IMR-90 (cell line): Measurements from ENCODE around the gene ZNF544. TPM values are rescaled to one million over a fixed set of nuclear protein-coding genes. Genes with fewer than 3 reads are reported as not detected.

ENCODE experiments used
- ATAC-seq: fragments of 200-7000 bp; cut with Tn5 transposase; 2 replicates; pipeline ENCODE4 v1.9.1; 2020; ENCODE audit warnings: low read depth, mild to moderate bottlenecking, moderate library complexity
- BruUV-seq: library from RNA; stranded (reverse); fragments of 400-500 nt; replicated peaks from 2 replicates; lab custom pipeline; 2021; lab: Mats Ljungman, UMichigan
- CTCF ChIA-PET: fragments of 300-600 bp; formaldehyde crosslinking; extraction: SDS; loops from one replicate; lab custom pipeline; 2021; ENCODE audit warnings: antibody characterized with exemption; lab: Yijun Ruan, JAX
- POLR2A ChIA-PET: fragments of 300-600 bp; sonication (Branson Sonifier 250); formaldehyde crosslinking; loops from one replicate; lab custom pipeline; 2022; ENCODE audit warnings: antibody characterized with exemption; ENCODE audit not compliant: unreplicated experiment; lab: Charles Lee
- DNase-seq: peaks from one replicate; pipeline ENCODE4 v3.0.0; 2013
- H2AFZ ChIP-seq: replicated peaks from 2 replicates; pipeline ENCODE3; 2013; ENCODE audit warnings: low read length, mild to moderate bottlenecking; ENCODE audit not compliant: poor library complexity
- H2AK5ac ChIP-seq: 2 replicates; pipeline ENCODE4 v1.6.1; 2013; ENCODE audit warnings: low read depth, low read length, inconsistent platforms
- H2AK9ac ChIP-seq: replicated peaks from 2 replicates; pipeline ENCODE3; 2013; ENCODE audit warnings: mild to moderate bottlenecking, low read depth, low read length, moderate library complexity; ENCODE audit not compliant: poor library complexity
- H2BK120ac ChIP-seq: 2 replicates; pipeline ENCODE4 v1.6.1; 2013; ENCODE audit warnings: low read depth, low read length, inconsistent platforms
- H2BK15ac ChIP-seq: 3 replicates; pipeline ENCODE4 v1.6.1; 2013; ENCODE audit warnings: low read depth, low read length, inconsistent platforms
- H2BK20ac ChIP-seq: 2 replicates; pipeline ENCODE4 v1.6.1; 2013; ENCODE audit warnings: low read depth, mild to moderate bottlenecking, inconsistent platforms, low read length, moderate library complexity
- H2BK5ac ChIP-seq: 2 replicates; pipeline ENCODE4 v1.6.1; 2013; ENCODE audit warnings: mild to moderate bottlenecking, low read depth, low read length, inconsistent platforms; ENCODE audit not compliant: poor library complexity, severe bottlenecking
- H3K14ac ChIP-seq: replicated peaks from 2 replicates; pipeline ENCODE4 v1.6.1; 2013; ENCODE audit warnings: low read depth, low read length, inconsistent platforms
- H3K18ac ChIP-seq: 2 replicates; pipeline ENCODE4 v1.6.1; 2013; ENCODE audit warnings: low read depth, low read length, control low read depth
- H3K23ac ChIP-seq: 2 replicates; pipeline ENCODE4 v1.6.1; 2013; ENCODE audit warnings: low read depth, low read length, inconsistent platforms
- H3K27ac ChIP-seq: 2 replicates; pipeline ENCODE4 v1.5.1; 2013; ENCODE audit warnings: mild to moderate bottlenecking, control low read depth, low read length; ENCODE audit not compliant: insufficient read depth
- H3K27me3 ChIP-seq: 2 replicates; pipeline ENCODE4 v1.6.1; 2013; ENCODE audit warnings: low read length; ENCODE audit not compliant: control insufficient read depth, insufficient read depth
- H3K36me3 ChIP-seq: 2 replicates; pipeline ENCODE4 v1.6.1; 2013; ENCODE audit warnings: low read length, mixed read lengths; ENCODE audit not compliant: control insufficient read depth, insufficient read depth
- H3K4ac ChIP-seq: 2 replicates; pipeline ENCODE4 v1.6.1; 2013; ENCODE audit warnings: low read depth, low read length, inconsistent platforms
- H3K4me1 ChIP-seq: 2 replicates; pipeline ENCODE4 v1.6.1; 2013; ENCODE audit warnings: low read length, mixed read lengths; ENCODE audit not compliant: control insufficient read depth, insufficient read depth
- H3K4me2 ChIP-seq: 2 replicates; pipeline ENCODE4 v1.6.1; 2013; ENCODE audit warnings: low read depth, mild to moderate bottlenecking, control low read depth, low read length, moderate library complexity
- H3K4me3 ChIP-seq: 2 replicates; pipeline ENCODE4 v1.5.1; 2013; ENCODE audit warnings: low read depth, mild to moderate bottlenecking, control low read depth, low read length, moderate library complexity; ENCODE audit not compliant: insufficient read depth
- H3K56ac ChIP-seq: 2 replicates; pipeline ENCODE4 v1.6.1; 2013; ENCODE audit warnings: low read length, inconsistent platforms; ENCODE audit not compliant: insufficient read depth; ENCODE audit errors: extremely low read depth
- H3K79me1 ChIP-seq, 2 experiments: 2 replicates each; pipeline ENCODE4 v1.6.1; 2013; ENCODE audit warnings: low read length in 2 of 2, inconsistent platforms in 1 of 2, low read depth in 1 of 2
- H3K9ac ChIP-seq: 2 replicates; pipeline ENCODE4 v1.6.1; 2013; ENCODE audit warnings: low read depth, low read length, control low read depth
- H3K9me1 ChIP-seq: 2 replicates; pipeline ENCODE4 v1.6.1; 2013; ENCODE audit warnings: low read length, inconsistent platforms; ENCODE audit not compliant: insufficient read depth
- H3K9me3 ChIP-seq: 2 replicates; pipeline ENCODE4 v1.6.1; 2013; ENCODE audit warnings: low read length; ENCODE audit not compliant: control insufficient read depth, insufficient read depth
- H4K20me1 ChIP-seq: 2 replicates; pipeline ENCODE4 v1.6.1; 2013; ENCODE audit warnings: low read length, inconsistent platforms; ENCODE audit not compliant: insufficient read depth
- H4K5ac ChIP-seq: 2 replicates; pipeline ENCODE4 v1.6.1; 2013; ENCODE audit warnings: mild to moderate bottlenecking, low read depth, low read length, control low read depth
- H4K8ac ChIP-seq, 2 experiments: 2 replicates each; pipeline ENCODE4 v1.6.1; 2013; ENCODE audit warnings: low read depth in 2 of 2, low read length in 2 of 2, control low read depth in 1 of 2, inconsistent platforms in 1 of 2
- H4K91ac ChIP-seq: 2 replicates; pipeline ENCODE4 v1.6.1; 2013; ENCODE audit warnings: low read depth, low read length, inconsistent platforms; ENCODE audit not compliant: insufficient read depth
- CHD1 ChIP-seq: IDR thresholded peaks from 2 replicates; pipeline ENCODE4 v1.6.1; 2012; ENCODE audit warnings: low read depth, low read length, improper control_type of control experiment
- ELK1 ChIP-seq: fragments of 150-350 bp; IDR thresholded peaks from 2 replicates; pipeline ENCODE4 v1.6.1; 2016; ENCODE audit warnings: low read depth, mild to moderate bottlenecking, low read length, moderate library complexity, borderline replicate concordance
- MAFK ChIP-seq: IDR thresholded peaks from 2 replicates; pipeline ENCODE4 v1.6.1; 2012; ENCODE audit warnings: low read depth, low read length, improper control_type of control experiment
- MXI1 ChIP-seq: IDR thresholded peaks from 2 replicates; pipeline ENCODE4 v1.6.1; 2012; ENCODE audit warnings: low read depth, mild to moderate bottlenecking, low read length, moderate library complexity, borderline replicate concordance
- POLR2A ChIP-seq: IDR thresholded peaks from 2 replicates; pipeline ENCODE4 v1.6.1; 2012; ENCODE audit warnings: mild to moderate bottlenecking, low read depth, low read length
- RFX5 ChIP-seq: IDR thresholded peaks from 2 replicates; pipeline ENCODE4 v1.8.0; 2012; ENCODE audit warnings: low read depth, mild to moderate bottlenecking, low read length, moderate library complexity
- SMC3 ChIP-seq: fragments of 150-350 bp; IDR thresholded peaks from 2 replicates; pipeline ENCODE4 v1.6.1; 2016; ENCODE audit warnings: low read depth, mild to moderate bottlenecking, antibody characterized with exemption, low read length, moderate library complexity
- WGBS, 2 experiments: methylation state at CpG; one replicate each; pipeline versions ENCODE4 v1.1.5 to v1.1.7; 2013; ENCODE audit warnings: missing lambda C conversion rate in 2 of 2; ENCODE audit not compliant: insufficient read length in 1 of 2; ENCODE audit errors: extremely low coverage in 2 of 2; 5-methylcytosine and 5-hydroxymethylcytosine counted together
- dilution Hi-C: fragments of 300-500 bp; cut with HindIII; formaldehyde crosslinking; loops from one replicate; pipeline ENCODE4 v1.14.3; 2018; ENCODE audit warnings: low sequenced_read_pairs; ENCODE audit not compliant: unreplicated experiment
- in situ Hi-C: fragments of 300-500 bp; cut with MboI; formaldehyde crosslinking; loops from 3 replicates; pipeline ENCODE4 v1.14.3; 2019; ENCODE audit warnings: low sequenced_read_pairs, inconsistent platforms, mixed read lengths
- intact Hi-C: fragments of 100-400 bp; cut with micrococcal nuclease; formaldehyde crosslinking; loops from 2 replicates; pipeline ENCODE4 v1.10.0; 2022
- polyA plus RNA-seq, 3 experiments: library from polyadenylated mRNA; depleted of rRNA; stranded (reverse); fragments of >200 nt; gene quantifications; 2 replicates each; pipeline ENCODE4 v1.2.3, GENCODE V29; 2012; ENCODE audit warnings: low replicate concordance in 1 of 3
- total RNA-seq: library from RNA; depleted of rRNA; stranded (reverse); fragments of >200 nt; gene quantifications from 2 replicates; pipeline ENCODE4 v1.2.3, GENCODE V29; 2012
- TF ChIP-seq, protein P1 (sequence below): conservative IDR thresholded peaks from 2 replicates; pipeline ENCODE4 v1.5.1; 2012; ENCODE audit warnings: mild to moderate bottlenecking, low read depth, low read length, improper control_type of control experiment

ZNF544 gene
- total and polyA plus RNA-seq, 2 of the 4 experiments (the other 2 are of a cell fraction) = 19.3 to 45.9 TPM

GRCh38 chr19:58217607-58218391 is 10.9 kb upstream of the ZNF544 start:
- Histone ChIP-seq H4K5ac (no peak overlapping the region), H3K79me1 (no peaks in the 10 kb centered on the region), H2BK5ac (no peak overlapping the region), H3K23ac (no peak overlapping the region), H3K9me3 (peaks cover 61% of the 10 kb centered on the region), H3K4me3 (no peak overlapping the region), H3K18ac (no peak overlapping the region), H3K9ac (no peak overlapping the region), H3K36me3 (peaks cover 11% of the 10 kb centered on the region), H2BK15ac (no peak overlapping the region), H2AK9ac (no peak overlapping the region), H4K20me1 (no peaks in the 10 kb centered on the region), H4K8ac (no peak overlapping the region), H2AFZ (no peak overlapping the region), H3K4ac (no peak overlapping the region), H2BK20ac (no peak overlapping the region), H4K91ac (no peak overlapping the region), H3K4me2 (no peak overlapping the region), H2BK120ac (no peak overlapping the region), H3K14ac (no peak overlapping the region), H2AK5ac (no peak overlapping the region), H3K27ac (no peak overlapping the region), H3K27me3 (no peaks in the 10 kb centered on the region), H3K4me1 (no peaks in the 10 kb centered on the region), H3K56ac (no peak overlapping the region), H3K9me1 (no peaks in the 10 kb centered on the region)
- dilution Hi-C loops (no loop called here), in situ Hi-C loops (no loop called here), intact Hi-C loops (no loop called here)
- BruUV-seq = no TSS peak
- DNase-seq = no peak
- POLR2A ChIA-PET = no interaction called here
- CTCF ChIA-PET = no interaction called here
- 100% methylated on average over 9 of the region's 25 CpGs; no CpG with 5 or more reads in 1 of the 2 experiments for WGBS, 2 experiments
- TF ChIP-seq POLR2A (no peak), RFX5 (no peak), ELK1 (no peak), MAFK (no peak), SMC3 (no peak), MXI1 (no peak), CHD1 (no peak)
- TF ChIP-seq, protein P1, sequence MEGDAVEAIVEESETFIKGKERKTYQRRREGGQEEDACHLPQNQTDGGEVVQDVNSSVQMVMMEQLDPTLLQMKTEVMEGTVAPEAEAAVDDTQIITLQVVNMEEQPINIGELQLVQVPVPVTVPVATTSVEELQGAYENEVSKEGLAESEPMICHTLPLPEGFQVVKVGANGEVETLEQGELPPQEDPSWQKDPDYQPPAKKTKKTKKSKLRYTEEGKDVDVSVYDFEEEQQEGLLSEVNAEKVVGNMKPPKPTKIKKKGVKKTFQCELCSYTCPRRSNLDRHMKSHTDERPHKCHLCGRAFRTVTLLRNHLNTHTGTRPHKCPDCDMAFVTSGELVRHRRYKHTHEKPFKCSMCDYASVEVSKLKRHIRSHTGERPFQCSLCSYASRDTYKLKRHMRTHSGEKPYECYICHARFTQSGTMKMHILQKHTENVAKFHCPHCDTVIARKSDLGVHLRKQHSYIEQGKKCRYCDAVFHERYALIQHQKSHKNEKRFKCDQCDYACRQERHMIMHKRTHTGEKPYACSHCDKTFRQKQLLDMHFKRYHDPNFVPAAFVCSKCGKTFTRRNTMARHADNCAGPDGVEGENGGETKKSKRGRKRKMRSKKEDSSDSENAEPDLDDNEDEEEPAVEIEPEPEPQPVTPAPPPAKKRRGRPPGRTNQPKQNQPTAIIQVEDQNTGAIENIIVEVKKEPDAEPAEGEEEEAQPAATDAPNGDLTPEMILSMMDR = no peak
- ATAC-seq = no peak
